ENCODE measurements around the gene HDAC8.
"Not testable (repeated sequence)": the region's sequence is repeated elsewhere in the genome, so short reads cannot be mapped to it uniquely, and the experiment has no call there.

HDAC8 gene

DNA sequence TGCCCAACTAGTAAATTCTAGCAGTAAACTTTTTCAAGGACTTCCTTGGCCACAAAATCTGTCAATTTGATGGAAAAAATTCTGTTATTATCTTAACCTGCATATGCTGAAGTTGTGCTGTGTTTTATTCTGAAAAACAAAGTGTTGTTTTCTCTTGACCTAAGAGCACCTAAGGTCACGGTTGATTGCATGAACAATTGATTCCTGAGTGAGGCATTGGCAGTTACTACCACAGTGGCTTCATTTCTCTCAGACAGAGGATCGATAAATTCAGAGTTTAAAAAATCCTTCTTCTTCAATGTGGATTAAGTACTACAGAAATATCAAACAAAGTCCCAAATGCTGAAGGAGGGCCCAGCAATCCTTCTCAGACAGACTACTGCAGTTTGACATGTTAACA, 6.2 kb downstream of the HDAC8 start:
- no peak for TF ChIP-seq CTCF (IDR thresholded peaks at IDR 0.05; ENCODE audit: borderline replicate concordance, insufficient read depth, low read depth, low read length)

GRCh38 chrX:72559655-72560054, 13.0 kb downstream of the HDAC8 start:
- not testable (repeated sequence) for H3K4me3 ChIP-seq (ENCODE audit: low read depth, low read length)

More for the DNA sequence above, 6.2 kb downstream of the HDAC8 start:
- no peak overlapping the region for H3K4me3 ChIP-seq (ENCODE audit: low read depth, low read length)

GRCh38 chrX:72554448-72555140, 18.0 kb downstream of the HDAC8 start:
- TF ChIP-seq CTCF (IDR thresholded peaks at IDR 0.05; ENCODE audit: borderline replicate concordance, insufficient read depth, low read depth, low read length) = no peak
- no peak overlapping the region for H3K4me3 ChIP-seq (ENCODE audit: low read depth, low read length)

DNA sequence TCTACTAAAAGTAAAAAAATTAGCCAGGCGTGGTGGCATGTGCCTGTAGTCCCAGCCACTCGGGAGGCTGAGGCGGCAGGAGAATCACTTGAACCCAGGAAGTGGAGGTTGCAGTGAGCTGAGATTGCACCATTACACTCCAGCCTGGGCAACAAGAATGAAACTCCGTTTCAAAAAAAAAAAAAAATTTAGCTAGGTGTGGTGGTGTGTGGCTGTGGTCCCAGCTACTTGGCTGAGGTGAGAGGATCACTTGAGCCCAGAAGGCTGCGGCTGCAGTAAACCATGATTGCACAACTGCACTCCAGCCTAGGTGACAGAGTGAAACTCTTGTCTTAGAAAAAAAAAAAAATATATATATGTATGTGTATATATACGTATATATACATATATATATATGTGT, 20.2 kb downstream of the HDAC8 start:
- not testable (repeated sequence) for H3K4me3 ChIP-seq (ENCODE audit: low read depth, low read length)

DNA sequence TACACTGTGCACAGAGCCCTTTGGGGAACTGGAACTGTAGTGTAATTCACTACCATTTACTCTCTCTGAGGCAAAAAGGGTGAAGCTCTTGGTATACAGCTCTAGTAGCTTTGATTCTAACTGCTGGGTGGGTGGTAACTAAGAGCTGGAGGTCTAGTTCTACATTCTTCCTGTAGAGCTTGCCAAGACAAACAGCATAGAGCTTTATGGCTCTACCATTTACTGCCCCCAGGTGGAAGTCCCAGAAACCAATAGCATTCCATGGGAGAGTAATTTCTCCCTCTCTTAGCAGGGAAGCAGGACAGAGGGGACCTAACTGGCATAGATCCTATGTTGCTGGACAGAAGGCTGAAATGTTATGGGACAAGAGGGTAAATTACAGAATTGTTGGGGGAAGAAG, 26.7 kb downstream of the HDAC8 start:
- no peak for TF ChIP-seq CTCF (IDR thresholded peaks at IDR 0.05; ENCODE audit: borderline replicate concordance, insufficient read depth, low read depth, low read length)
- H3K4me3 ChIP-seq (ENCODE audit: low read depth, low read length) = no peak overlapping the region

GRCh38 chrX:72540318-72540717, 32.3 kb downstream of the HDAC8 start:
- no peak for TF ChIP-seq CTCF (IDR thresholded peaks at IDR 0.05; ENCODE audit: borderline replicate concordance, insufficient read depth, low read depth, low read length)

GRCh38 chrX:72539822-72540221, 32.8 kb downstream of the HDAC8 start:
- no peak for TF ChIP-seq CTCF (IDR thresholded peaks at IDR 0.05; ENCODE audit: borderline replicate concordance, insufficient read depth, low read depth, low read length)
- H3K4me3 ChIP-seq (ENCODE audit: low read depth, low read length) = no peak overlapping the region

More at GRCh38 chrX:72540318-72540717, 32.3 kb downstream of the HDAC8 start:
- H3K4me3 ChIP-seq (ENCODE audit: low read depth, low read length) = no peak overlapping the region

DNA sequence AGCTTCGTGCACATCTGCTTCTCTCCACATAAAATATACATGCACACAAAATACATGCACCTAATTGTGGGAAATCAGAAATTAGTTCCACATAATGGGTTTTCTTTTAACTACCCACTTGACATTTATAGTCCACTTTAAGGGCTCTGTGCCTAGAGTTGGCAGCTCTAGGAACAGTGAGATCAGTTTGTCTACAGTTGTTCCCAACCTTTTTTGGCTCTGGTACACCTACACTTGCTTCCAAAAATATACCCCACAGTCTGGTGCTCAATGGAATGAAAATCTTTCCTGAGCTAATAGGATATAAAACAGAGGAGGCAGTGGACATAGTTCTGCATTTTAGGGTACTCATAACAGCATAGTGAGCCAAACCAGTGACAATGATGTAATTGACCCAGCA, 36.1 kb downstream of the HDAC8 start:
- no peak for TF ChIP-seq CTCF (IDR thresholded peaks at IDR 0.05; ENCODE audit: borderline replicate concordance, insufficient read depth, low read depth, low read length)
- H3K4me3 ChIP-seq (ENCODE audit: low read depth, low read length) = no peak overlapping the region
